Measurements from ENCODE around the gene ABLIM3. TPM values are rescaled to one million over a fixed set of nuclear protein-coding genes. Genes with fewer than 3 reads are reported as not detected.
A peak's percentile ranks its signal among the peaks of the same experiment; 100 is the strongest.

ABLIM3 gene
- total RNA-seq, 1 experiment from 2014 or later, result 12.9 TPM

DNA sequence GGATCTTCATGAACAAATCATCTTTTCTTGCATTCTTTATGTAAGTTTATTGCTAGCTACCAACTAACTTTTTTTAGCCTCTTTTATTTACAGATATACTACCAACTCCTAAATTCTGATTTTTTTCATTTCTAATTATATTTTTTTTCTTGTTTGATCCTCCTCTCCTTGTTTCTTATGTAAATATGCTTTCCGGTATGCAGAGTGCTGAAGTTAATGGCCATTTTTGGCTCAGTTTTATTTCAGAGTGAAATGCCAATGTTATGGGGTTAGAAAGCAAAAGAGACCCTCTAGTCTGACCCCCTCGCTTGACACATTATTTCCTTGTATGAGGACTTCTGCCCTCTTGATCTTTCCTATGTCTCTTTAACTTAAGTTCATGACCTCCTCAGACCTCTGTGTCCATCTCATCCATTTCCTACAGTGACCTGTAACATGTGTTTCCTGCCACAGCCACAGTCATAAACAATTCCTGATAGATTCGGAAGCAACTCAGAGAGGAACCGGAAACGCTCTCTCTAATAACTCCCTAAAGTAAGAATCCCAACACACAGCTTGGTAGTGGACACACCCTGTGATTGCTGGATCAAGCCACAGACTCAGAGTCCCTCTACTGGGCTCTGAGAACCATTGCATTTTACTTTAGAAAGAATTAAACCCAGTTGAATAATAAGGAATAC, 87.5 kb downstream of the ABLIM3 start:
- POLR2A ChIA-PET, result no interaction called here
- Histone ChIP-seq H3K36me3 (ENCODE audit: control insufficient read depth, insufficient read depth, low read length) (no peaks in the 10 kb centered on the region), H3K4me3 (ENCODE audit: low read depth in 2 of 2, low read length in 2 of 2) (no peak overlapping the region), H3K4me1 (ENCODE audit: control insufficient read depth, insufficient read depth, low read length) (no peaks in the 10 kb centered on the region), H3K9me3 (ENCODE audit: control insufficient read depth, insufficient read depth, low read depth, low read length) (no peaks in the 10 kb centered on the region), H3K27ac (ENCODE audit: low read length) (no peak overlapping the region), H3K27me3 (ENCODE audit: control insufficient read depth, insufficient read depth, low read length) (no peaks in the 10 kb centered on the region)
- no peak for TF ChIP-seq POLR2AphosphoS5 (IDR thresholded peaks at IDR 0.05; ENCODE audit: low read depth, low read length)
- TF ChIP-seq, protein P1, sequence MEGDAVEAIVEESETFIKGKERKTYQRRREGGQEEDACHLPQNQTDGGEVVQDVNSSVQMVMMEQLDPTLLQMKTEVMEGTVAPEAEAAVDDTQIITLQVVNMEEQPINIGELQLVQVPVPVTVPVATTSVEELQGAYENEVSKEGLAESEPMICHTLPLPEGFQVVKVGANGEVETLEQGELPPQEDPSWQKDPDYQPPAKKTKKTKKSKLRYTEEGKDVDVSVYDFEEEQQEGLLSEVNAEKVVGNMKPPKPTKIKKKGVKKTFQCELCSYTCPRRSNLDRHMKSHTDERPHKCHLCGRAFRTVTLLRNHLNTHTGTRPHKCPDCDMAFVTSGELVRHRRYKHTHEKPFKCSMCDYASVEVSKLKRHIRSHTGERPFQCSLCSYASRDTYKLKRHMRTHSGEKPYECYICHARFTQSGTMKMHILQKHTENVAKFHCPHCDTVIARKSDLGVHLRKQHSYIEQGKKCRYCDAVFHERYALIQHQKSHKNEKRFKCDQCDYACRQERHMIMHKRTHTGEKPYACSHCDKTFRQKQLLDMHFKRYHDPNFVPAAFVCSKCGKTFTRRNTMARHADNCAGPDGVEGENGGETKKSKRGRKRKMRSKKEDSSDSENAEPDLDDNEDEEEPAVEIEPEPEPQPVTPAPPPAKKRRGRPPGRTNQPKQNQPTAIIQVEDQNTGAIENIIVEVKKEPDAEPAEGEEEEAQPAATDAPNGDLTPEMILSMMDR (IDR thresholded peaks at IDR 0.05), result peak; percentile 78
- no peak for TF ChIP-seq SIN3A (IDR thresholded peaks at IDR 0.05; ENCODE audit: borderline replicate concordance, insufficient read depth, low read depth, low read length)
- TF ChIP-seq, protein P2, sequence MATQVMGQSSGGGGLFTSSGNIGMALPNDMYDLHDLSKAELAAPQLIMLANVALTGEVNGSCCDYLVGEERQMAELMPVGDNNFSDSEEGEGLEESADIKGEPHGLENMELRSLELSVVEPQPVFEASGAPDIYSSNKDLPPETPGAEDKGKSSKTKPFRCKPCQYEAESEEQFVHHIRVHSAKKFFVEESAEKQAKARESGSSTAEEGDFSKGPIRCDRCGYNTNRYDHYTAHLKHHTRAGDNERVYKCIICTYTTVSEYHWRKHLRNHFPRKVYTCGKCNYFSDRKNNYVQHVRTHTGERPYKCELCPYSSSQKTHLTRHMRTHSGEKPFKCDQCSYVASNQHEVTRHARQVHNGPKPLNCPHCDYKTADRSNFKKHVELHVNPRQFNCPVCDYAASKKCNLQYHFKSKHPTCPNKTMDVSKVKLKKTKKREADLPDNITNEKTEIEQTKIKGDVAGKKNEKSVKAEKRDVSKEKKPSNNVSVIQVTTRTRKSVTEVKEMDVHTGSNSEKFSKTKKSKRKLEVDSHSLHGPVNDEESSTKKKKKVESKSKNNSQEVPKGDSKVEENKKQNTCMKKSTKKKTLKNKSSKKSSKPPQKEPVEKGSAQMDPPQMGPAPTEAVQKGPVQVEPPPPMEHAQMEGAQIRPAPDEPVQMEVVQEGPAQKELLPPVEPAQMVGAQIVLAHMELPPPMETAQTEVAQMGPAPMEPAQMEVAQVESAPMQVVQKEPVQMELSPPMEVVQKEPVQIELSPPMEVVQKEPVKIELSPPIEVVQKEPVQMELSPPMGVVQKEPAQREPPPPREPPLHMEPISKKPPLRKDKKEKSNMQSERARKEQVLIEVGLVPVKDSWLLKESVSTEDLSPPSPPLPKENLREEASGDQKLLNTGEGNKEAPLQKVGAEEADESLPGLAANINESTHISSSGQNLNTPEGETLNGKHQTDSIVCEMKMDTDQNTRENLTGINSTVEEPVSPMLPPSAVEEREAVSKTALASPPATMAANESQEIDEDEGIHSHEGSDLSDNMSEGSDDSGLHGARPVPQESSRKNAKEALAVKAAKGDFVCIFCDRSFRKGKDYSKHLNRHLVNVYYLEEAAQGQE (IDR thresholded peaks at IDR 0.05; ENCODE audit: insufficient read depth in 1 of 2, low read depth in 2 of 2, low read length in 1 of 2), result peak in 1 of 2 experiments; percentile 64; a peak in 1 of 4 replicates
- BruUV-seq (replicated peaks), result no TSS peak
- intact Hi-C loops (cut with micrococcal nuclease; ENCODE audit: unreplicated experiment), result loop anchor here (2.0 kb wide), 1 partner anchor 100 kb away; no protein-coding TSS in a partner anchor
- ATAC-seq (peak; percentile 90), DNase-seq (ENCODE audit: low read depth, low spot score) (peak; percentile 38)
- in situ Hi-C loops (cut with HindIII; ENCODE audit: low pct_unique_long_range_greater_than_20kb, low sequenced_read_pairs), result no loop called here
- CTCF ChIA-PET, result interaction anchor here (0.6 to 1.2 kb wide), 3 partner anchors 40 to 663 kb away, joined by 4 to 5 read pairs (median 4); no protein-coding TSS in a partner anchor

DNA sequence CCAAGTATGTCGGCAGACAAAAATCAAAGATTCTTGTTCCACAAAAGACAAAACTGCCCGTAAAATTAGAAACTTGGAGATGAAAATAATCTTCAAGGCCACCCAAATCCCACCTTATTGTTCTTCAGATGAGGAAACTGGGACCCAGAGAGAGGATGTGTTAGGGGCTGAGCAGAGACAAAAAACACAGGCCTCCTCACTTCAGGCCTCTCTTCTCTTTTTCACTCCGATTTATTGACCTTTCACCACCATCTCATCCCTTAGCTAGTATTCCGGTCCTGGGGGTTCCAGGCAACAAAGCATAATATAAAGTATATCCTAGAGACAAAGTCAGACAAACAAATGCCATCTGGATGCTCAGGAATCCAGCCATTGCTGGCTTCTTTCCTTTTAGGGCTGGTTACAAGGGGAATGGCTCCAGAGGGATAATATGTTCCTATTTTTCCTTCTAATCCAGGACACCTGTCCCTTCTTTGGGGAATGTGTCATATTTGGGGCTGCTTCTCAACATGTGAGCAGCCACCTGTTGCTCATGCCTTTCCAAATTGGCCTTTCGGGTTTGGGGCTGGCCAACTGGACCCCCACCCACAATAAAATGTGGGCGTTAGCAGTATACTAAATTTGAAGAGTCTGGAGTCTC, 88.1 kb downstream of the ABLIM3 start:
- TF ChIP-seq, protein P2 (IDR thresholded peaks at IDR 0.05; ENCODE audit: insufficient read depth in 1 of 2, low read depth in 2 of 2, low read length in 1 of 2), result no peak
- TF ChIP-seq, protein P1 (IDR thresholded peaks at IDR 0.05), result peak; percentile 41
- no peak for TF ChIP-seq SIN3A (IDR thresholded peaks at IDR 0.05; ENCODE audit: borderline replicate concordance, insufficient read depth, low read depth, low read length)
- H3K27me3 ChIP-seq (ENCODE audit: control insufficient read depth, insufficient read depth, low read length), result no peaks in the 10 kb centered on the region
- H3K27ac ChIP-seq (ENCODE audit: low read length), result no peak overlapping the region
- ChIA-PET POLR2A (no interaction called here), CTCF (interaction anchor here (0.6 to 1.2 kb wide), 2 partner anchors 40 to 99 kb away, joined by 4 to 5 read pairs; no protein-coding TSS in a partner anchor)
- no peaks in the 10 kb centered on the region; the same call in 1 of the 2 replicates for H3K36me3 ChIP-seq (ENCODE audit: control insufficient read depth, insufficient read depth, low read length)
- in situ Hi-C loops (cut with HindIII; ENCODE audit: low pct_unique_long_range_greater_than_20kb, low sequenced_read_pairs) (no loop called here), intact Hi-C loops (cut with micrococcal nuclease; ENCODE audit: unreplicated experiment) (loop anchor here (2.0 kb wide), 1 partner anchor 101 kb away; no protein-coding TSS in a partner anchor)
- ATAC-seq (no peak), DNase-seq (ENCODE audit: low read depth, low spot score) (no peak)
- H3K9me3 ChIP-seq (ENCODE audit: control insufficient read depth, insufficient read depth, low read depth, low read length), result no peaks in the 10 kb centered on the region
- no peak overlapping the region for H3K4me3 ChIP-seq (ENCODE audit: low read depth in 2 of 2, low read length in 2 of 2)
- no TSS peak for BruUV-seq (replicated peaks)
- no peaks in the 10 kb centered on the region for H3K4me1 ChIP-seq (ENCODE audit: control insufficient read depth, insufficient read depth, low read length)

All from Panc1 (cell line).